AG04449 (cell line): ENCODE measurements around the gene ANKRD11.
"Not testable (repeated sequence)": the region's sequence is repeated elsewhere in the genome, so short reads cannot be mapped to it uniquely, and the experiment has no call there.

ENCODE experiments used
- CTCF ChIA-PET: fragments of 350-600 bp; formaldehyde crosslinking; extraction: SDS; loops from one replicate; lab custom pipeline; 2021; ENCODE audit warnings: antibody characterized with exemption; lab: Yijun Ruan, JAX
- POLR2A ChIA-PET: fragments of 400-600, 350-600 bp; formaldehyde crosslinking; extraction: SDS; loops from one replicate; lab custom pipeline; 2020; ENCODE audit warnings: antibody characterized with exemption, inconsistent platforms; lab: Yijun Ruan, JAX
- DNase-seq: peaks from one replicate; pipeline ENCODE4 v3.0.0-alpha.2; 2010; ENCODE audit warnings: low read depth, low spot score
- H3K4me3 ChIP-seq: 2 replicates; pipeline ENCODE4 v1.5.1; 2011; ENCODE audit warnings: low read depth, mild to moderate bottlenecking, control low read depth, low read length
- CTCF ChIP-seq: IDR thresholded peaks from one replicate; pipeline ENCODE4 v1.5.1; 2011; ENCODE audit warnings: mild to moderate bottlenecking, moderate library complexity, low read length, control low read depth, inconsistent platforms; ENCODE audit not compliant: insufficient read depth; ENCODE audit errors: missing control alignments

Gene ANKRD11

GRCh38 chr16:89467382-89467781 is 23.0 kb downstream of the ANKRD11 start:
- POLR2A ChIA-PET: interaction anchor here (1.0 kb wide), 1 partner anchor 57 kb away, joined by 3 read pairs; no protein-coding TSS in a partner anchor
- CTCF ChIA-PET: interaction anchor here (0.6 to 1.7 kb wide), 3 partner anchors 10 to 87 kb away, joined by 3 to 4 read pairs (median 3); no protein-coding TSS in a partner anchor
- no peak for DNase-seq
- TF ChIP-seq CTCF: no peak
- no peak overlapping the region for H3K4me3 ChIP-seq

GRCh38 chr16:89466920-89467319 is 23.4 kb downstream of the ANKRD11 start:
- POLR2A ChIA-PET: interaction anchor here (1.0 kb wide), 1 partner anchor 56 kb away, joined by 3 read pairs; no protein-coding TSS in a partner anchor
- CTCF ChIA-PET: interaction anchor here (1.5 to 1.7 kb wide), 2 partner anchors 9 to 51 kb away, joined by 3 to 4 read pairs; no protein-coding TSS in a partner anchor
- H3K4me3 ChIP-seq: no peak overlapping the region
- TF ChIP-seq CTCF: no peak
- DNase-seq: no peak

GRCh38 chr16:89463312-89463711 is 27.0 kb downstream of the ANKRD11 start:
- POLR2A ChIA-PET, DNase-seq, H3K4me3 ChIP-seq, CTCF ChIA-PET: not testable (repeated sequence)

- POLR2A ChIA-PET, H3K4me3 ChIP-seq, DNase-seq, CTCF ChIA-PET: not testable (repeated sequence)
These were observed 27.7 kb downstream of the ANKRD11 start for GRCh38 chr16:89462639-89463038.

- H3K4me3 ChIP-seq, CTCF ChIA-PET, POLR2A ChIA-PET, DNase-seq: not testable (repeated sequence)
These were observed 28.5 kb downstream of the ANKRD11 start for GRCh38 chr16:89461890-89462289.

- ChIA-PET POLR2A (no interaction called here), CTCF (interaction anchor here (1.0 to 1.5 kb wide), 2 partner anchors 8 to 172 kb away, joined by 3 to 4 read pairs; no protein-coding TSS in a partner anchor)
- no peak overlapping the region for H3K4me3 ChIP-seq
- no peak for DNase-seq
- no peak for TF ChIP-seq CTCF
These were observed 29.8 kb downstream of the ANKRD11 start for GRCh38 chr16:89460556-89460955.

- DNase-seq: no peak
- H3K4me3 ChIP-seq: no peak overlapping the region
- ChIA-PET CTCF (interaction anchor here (1.2 to 1.6 kb wide), 4 partner anchors 9 to 15 kb away, joined by 3 to 6 read pairs (median 4); no protein-coding TSS in a partner anchor), POLR2A (no interaction called here)
- TF ChIP-seq CTCF: no peak
These were observed 31.4 kb downstream of the ANKRD11 start for GRCh38 chr16:89458967-89459366.

- ChIA-PET CTCF (interaction anchor here (1.2 to 1.6 kb wide), 3 partner anchors 9 to 16 kb away, joined by 3 to 6 read pairs (median 4); no protein-coding TSS in a partner anchor), POLR2A (no interaction called here)
- H3K4me3 ChIP-seq: no peak overlapping the region
- DNase-seq: no peak
- TF ChIP-seq CTCF: no peak
These were observed 31.8 kb downstream of the ANKRD11 start for GRCh38 chr16:89458551-89458950.
